ENCODE data around the gene COL4A1. TPM values are rescaled to one million over a fixed set of nuclear protein-coding genes. Genes with fewer than 3 reads are reported as not detected.

Gene COL4A1
- total and polyA plus RNA-seq, 12 donors = 83.3 to 342 (median 147) TPM

DNA sequence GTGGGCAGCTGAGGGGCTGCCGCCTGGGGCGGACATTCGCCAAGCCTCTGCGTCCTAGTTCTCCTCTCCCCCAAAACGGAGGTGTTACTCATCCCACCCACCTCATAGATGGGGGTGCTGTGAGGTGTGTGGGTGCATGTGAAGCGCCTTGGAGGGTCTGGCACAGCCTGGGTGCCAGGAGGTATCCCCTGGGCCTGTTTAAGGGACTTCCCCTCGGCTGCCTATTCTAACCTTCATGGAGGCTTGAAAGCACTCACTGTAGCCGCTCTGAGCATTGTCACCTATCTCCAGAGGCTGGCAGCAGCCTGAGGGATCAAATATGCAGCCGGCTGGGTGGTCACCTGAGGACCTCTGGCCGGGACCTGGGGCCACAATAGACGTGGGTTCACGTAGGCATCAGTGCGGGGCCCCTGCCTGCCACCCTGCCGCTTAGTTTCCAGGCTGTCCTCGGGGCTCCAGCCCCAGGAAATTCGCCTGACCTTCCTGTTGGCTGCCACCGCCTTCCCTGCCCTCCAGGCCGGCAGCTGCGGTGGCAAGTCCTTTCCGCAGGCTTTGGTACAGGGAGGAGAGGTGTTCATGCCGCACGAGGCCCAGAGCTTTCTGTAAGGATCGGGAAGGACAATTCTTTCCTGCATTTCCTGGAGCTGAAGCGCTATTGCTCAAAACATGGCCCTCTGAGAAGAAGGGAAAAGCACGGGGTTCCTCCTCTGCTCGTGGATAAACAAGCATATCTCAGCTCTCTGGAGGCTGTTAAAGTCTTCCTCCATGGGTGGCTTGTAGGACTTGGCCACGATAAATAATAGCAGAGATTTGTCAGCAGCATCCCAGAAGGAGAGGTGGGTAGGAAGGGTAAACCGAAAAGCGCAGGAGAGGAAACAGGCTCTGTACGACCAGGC lies 4.7 kb upstream of the COL4A1 start:
- Histone ChIP-seq H3K27me3 (peaks cover 0 to 54% (median 0%) of the 10 kb centered on the region in 7 donors), H3K27ac (peak overlapping the region; percentile 14 to 99 (median 96)), H3K4me1 (peaks cover 45 to 80% (median 73%) of the 10 kb centered on the region in 9 donors), H3K4me3 (peak overlapping the region in 9 of 10 donors; percentile 4 to 97 (median 95)), H3K36me3 (peaks cover 0 to 43% (median 0%) of the 10 kb centered on the region in 9 donors), H3K9me3 (no peaks in the 10 kb centered on the region)
- DNase-seq = peak in 1 of 2 donors; percentile 37
- ATAC-seq = no peak
- intact Hi-C loops (cut with DNase I) = loop anchor here in 3 of 10 donors (5.0 to 10.0 kb wide), 3 partner anchors 36 to 103 kb away; no protein-coding TSS in a partner anchor
- 37% methylated on average over 30 of the region's 30 CpGs for WGBS, 2 donors
- TF ChIP-seq, protein P1, sequence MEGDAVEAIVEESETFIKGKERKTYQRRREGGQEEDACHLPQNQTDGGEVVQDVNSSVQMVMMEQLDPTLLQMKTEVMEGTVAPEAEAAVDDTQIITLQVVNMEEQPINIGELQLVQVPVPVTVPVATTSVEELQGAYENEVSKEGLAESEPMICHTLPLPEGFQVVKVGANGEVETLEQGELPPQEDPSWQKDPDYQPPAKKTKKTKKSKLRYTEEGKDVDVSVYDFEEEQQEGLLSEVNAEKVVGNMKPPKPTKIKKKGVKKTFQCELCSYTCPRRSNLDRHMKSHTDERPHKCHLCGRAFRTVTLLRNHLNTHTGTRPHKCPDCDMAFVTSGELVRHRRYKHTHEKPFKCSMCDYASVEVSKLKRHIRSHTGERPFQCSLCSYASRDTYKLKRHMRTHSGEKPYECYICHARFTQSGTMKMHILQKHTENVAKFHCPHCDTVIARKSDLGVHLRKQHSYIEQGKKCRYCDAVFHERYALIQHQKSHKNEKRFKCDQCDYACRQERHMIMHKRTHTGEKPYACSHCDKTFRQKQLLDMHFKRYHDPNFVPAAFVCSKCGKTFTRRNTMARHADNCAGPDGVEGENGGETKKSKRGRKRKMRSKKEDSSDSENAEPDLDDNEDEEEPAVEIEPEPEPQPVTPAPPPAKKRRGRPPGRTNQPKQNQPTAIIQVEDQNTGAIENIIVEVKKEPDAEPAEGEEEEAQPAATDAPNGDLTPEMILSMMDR (IDR thresholded peaks at IDR 0.05) = no peak

DNA sequence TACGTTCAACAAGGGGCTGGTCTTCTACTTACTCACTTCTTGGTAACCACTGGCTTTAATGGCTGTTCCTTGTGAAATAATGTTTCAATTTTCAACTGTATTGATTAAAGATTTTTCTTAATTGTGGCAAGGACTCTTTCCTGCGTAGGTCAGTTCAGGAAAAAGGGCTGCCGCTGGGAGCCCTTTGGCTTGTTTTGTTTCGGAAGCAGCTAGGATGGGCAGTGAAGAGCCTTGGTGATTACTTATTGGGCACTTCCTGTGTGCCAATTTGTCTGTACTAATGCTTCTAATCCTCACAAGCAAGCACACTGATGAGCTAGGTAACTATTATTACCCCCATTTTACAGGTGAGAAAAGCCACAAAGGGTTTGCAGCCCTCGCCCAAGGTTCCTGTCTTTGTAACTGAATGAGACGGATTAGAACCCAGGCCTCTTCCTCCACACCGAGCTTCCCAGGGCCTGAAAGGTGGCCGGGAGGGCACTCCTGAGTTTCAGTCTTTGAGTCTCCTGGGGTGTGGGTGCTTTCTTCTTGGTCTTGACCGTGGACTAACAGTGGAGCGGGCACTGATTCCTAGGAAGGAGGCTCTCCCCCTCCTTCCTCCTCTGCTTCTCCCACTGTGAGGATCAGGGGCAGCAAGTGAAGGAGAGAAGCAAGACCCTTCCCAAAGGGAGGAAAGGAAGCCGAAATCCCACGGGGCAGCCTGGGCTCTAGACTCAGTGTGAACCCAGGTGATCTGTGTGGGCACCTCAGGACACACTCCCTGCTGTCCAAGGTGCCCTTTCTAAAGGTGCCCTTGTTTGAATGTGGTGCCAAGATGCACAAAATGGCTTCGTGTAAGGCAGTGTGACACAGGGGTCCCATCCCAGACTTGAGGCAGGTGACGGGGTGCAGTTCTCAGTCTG lies 3.8 kb upstream of the COL4A1 start:
- Histone ChIP-seq H3K9me3 (no peaks in the 10 kb centered on the region), H3K27ac (peak overlapping the region; percentile 9 to 99 (median 96)), H3K4me1 (peaks cover 38 to 77% (median 68%) of the 10 kb centered on the region in 9 donors), H3K36me3 (peaks cover 0 to 34% (median 0%) of the 10 kb centered on the region in 9 donors), H3K27me3 (peaks cover 0 to 63% (median 0%) of the 10 kb centered on the region in 7 donors), H3K4me3 (peak overlapping the region in 9 of 10 donors; percentile 3 to 97 (median 95))
- 62 to 63% methylated on average over 14 of the region's 14 CpGs for WGBS, 2 donors
- ATAC-seq (no peak), DNase-seq (no peak)
- intact Hi-C loops (cut with DNase I) = loop anchor here in 3 of 10 donors (5.0 to 10.0 kb wide), 3 partner anchors 37 to 104 kb away; no protein-coding TSS in a partner anchor
- TF ChIP-seq, protein P1 (IDR thresholded peaks at IDR 0.05) = no peak

- Histone ChIP-seq H3K4me3 (peak overlapping the region; percentile 81 to 98 (median 96)), H3K4me1 (peaks cover 32 to 71% (median 67%) of the 10 kb centered on the region in 9 donors), H3K27ac (peak overlapping the region; percentile 8 to 99 (median 97)), H3K9me3 (no peaks in the 10 kb centered on the region), H3K36me3 (peaks cover 0 to 37% (median 0%) of the 10 kb centered on the region in 9 donors), H3K27me3 (peaks cover 0 to 72% (median 0%) of the 10 kb centered on the region in 7 donors)
- DNase-seq (no peak), ATAC-seq (no peak)
- intact Hi-C loops (cut with DNase I) = loop anchor here (2.0 to 10.0 kb wide), 13 partner anchors 37 to 402 kb away; partner anchors contain the start of gene ING1 (in 1 of the 10)
- 51 to 56% methylated on average over 16 of the region's 16 CpGs for WGBS, 2 donors
- TF ChIP-seq, protein P1 (IDR thresholded peaks at IDR 0.05) = no peak
Measured at GRCh38 chr13:110309661-110310524, 2.9 kb upstream of the COL4A1 start.
